Measurements from ENCODE around the gene SH3PXD2B.

Gene SH3PXD2B

GRCh38 chr5:172455511-172456061 lies 1.3 kb upstream of the SH3PXD2B start:
- in situ Hi-C loops (cut with MboI; ENCODE audit: low sequenced_read_pairs), result no loop called here

GRCh38 chr5:172455087-172455381 lies 709 bp upstream of the SH3PXD2B start:
- in situ Hi-C loops (cut with MboI; ENCODE audit: low sequenced_read_pairs), result no loop called here

GRCh38 chr5:172453986-172454357 lies 353 bp downstream of the SH3PXD2B start:
- in situ Hi-C loops (cut with MboI; ENCODE audit: low sequenced_read_pairs), result no loop called here

- in situ Hi-C loops (cut with MboI; ENCODE audit: low sequenced_read_pairs), result no loop called here
Measured at GRCh38 chr5:172453206-172453985, 929 bp downstream of the SH3PXD2B start.

GRCh38 chr5:172452398-172453205 lies 1.7 kb downstream of the SH3PXD2B start:
- in situ Hi-C loops (cut with MboI; ENCODE audit: low sequenced_read_pairs), result no loop called here

GRCh38 chr5:172451771-172452197 lies 2.5 kb downstream of the SH3PXD2B start:
- in situ Hi-C loops (cut with MboI; ENCODE audit: low sequenced_read_pairs), result no loop called here

- in situ Hi-C loops (cut with MboI; ENCODE audit: low sequenced_read_pairs), result no loop called here
Measured at GRCh38 chr5:172450861-172451695, 3.2 kb downstream of the SH3PXD2B start.

GRCh38 chr5:172450453-172450852 lies 3.9 kb downstream of the SH3PXD2B start:
- in situ Hi-C loops (cut with MboI; ENCODE audit: low sequenced_read_pairs), result no loop called here

GRCh38 chr5:172448999-172449398 lies 5.3 kb downstream of the SH3PXD2B start:
- in situ Hi-C loops (cut with MboI; ENCODE audit: low sequenced_read_pairs), result no loop called here

GRCh38 chr5:172447646-172448365 lies 6.5 kb downstream of the SH3PXD2B start:
- in situ Hi-C loops (cut with MboI; ENCODE audit: low sequenced_read_pairs), result no loop called here

- in situ Hi-C loops (cut with MboI; ENCODE audit: low sequenced_read_pairs), result no loop called here
Measured at GRCh38 chr5:172446336-172447051, 7.8 kb downstream of the SH3PXD2B start.

- in situ Hi-C loops (cut with MboI; ENCODE audit: low sequenced_read_pairs), result no loop called here
Measured at GRCh38 chr5:172445866-172446265, 8.5 kb downstream of the SH3PXD2B start.

- in situ Hi-C loops (cut with MboI; ENCODE audit: low sequenced_read_pairs), result no loop called here
Measured at GRCh38 chr5:172444626-172445365, 9.5 kb downstream of the SH3PXD2B start.

- in situ Hi-C loops (cut with MboI; ENCODE audit: low sequenced_read_pairs), result no loop called here
Measured at GRCh38 chr5:172444110-172444510, 10.2 kb downstream of the SH3PXD2B start.

GRCh38 chr5:172443441-172444109 lies 10.8 kb downstream of the SH3PXD2B start:
- in situ Hi-C loops (cut with MboI; ENCODE audit: low sequenced_read_pairs), result no loop called here

- in situ Hi-C loops (cut with MboI; ENCODE audit: low sequenced_read_pairs), result no loop called here
Measured at GRCh38 chr5:172442592-172442991, 11.7 kb downstream of the SH3PXD2B start.

GRCh38 chr5:172441262-172441751 lies 13.0 kb downstream of the SH3PXD2B start:
- in situ Hi-C loops (cut with MboI; ENCODE audit: low sequenced_read_pairs), result no loop called here

GRCh38 chr5:172440486-172440885 lies 13.8 kb downstream of the SH3PXD2B start:
- in situ Hi-C loops (cut with MboI; ENCODE audit: low sequenced_read_pairs), result no loop called here

Data from HL-60/S4 treated with phorbol 12-myristate 13-acetate at 8.2 ng/mL for 4 days and 3 days (cell line).